PC-9 (cell line): ENCODE measurements around the gene INPP5A.

Experiments
- CTCF ChIP-seq: fragments of 200-600 bp; sonication (generic); conservative IDR thresholded peaks from 2 replicates; pipeline ENCODE4 v1.6.1; 2017; ENCODE audit warnings: mixed run types, antibody characterized with exemption, mild to moderate bottlenecking, moderate library complexity
- EZH2 ChIP-seq: fragments of 200-600 bp; sonication (generic); IDR thresholded peaks from 2 replicates; pipeline ENCODE4 v1.8.0; 2017; ENCODE audit warnings: antibody characterized with exemption, low read depth

- no peak for TF ChIP-seq CTCF
- no peak for TF ChIP-seq EZH2
Observed at GRCh38 chr10:132793213-132793612, 255.6 kb downstream of the INPP5A start.
